PC-3 (cell line): ENCODE measurements around the gene TTC12.

ENCODE experiments used
- EZH2phosphoT487 ChIP-seq: fragments of 300-600 bp; sonication (generic); IDR thresholded peaks from 2 replicates; pipeline ENCODE4 v1.6.1; 2018; ENCODE audit warnings: mild to moderate bottlenecking, antibody characterized with exemption, low read length, borderline replicate concordance
- TF ChIP-seq, protein P1 (sequence below): fragments of 300-600 bp; sonication (generic); conservative IDR thresholded peaks from 2 replicates; pipeline ENCODE4 v1.5.1; 2017; ENCODE audit warnings: antibody characterized with exemption, low read depth, mild to moderate bottlenecking, low read length

DNA sequence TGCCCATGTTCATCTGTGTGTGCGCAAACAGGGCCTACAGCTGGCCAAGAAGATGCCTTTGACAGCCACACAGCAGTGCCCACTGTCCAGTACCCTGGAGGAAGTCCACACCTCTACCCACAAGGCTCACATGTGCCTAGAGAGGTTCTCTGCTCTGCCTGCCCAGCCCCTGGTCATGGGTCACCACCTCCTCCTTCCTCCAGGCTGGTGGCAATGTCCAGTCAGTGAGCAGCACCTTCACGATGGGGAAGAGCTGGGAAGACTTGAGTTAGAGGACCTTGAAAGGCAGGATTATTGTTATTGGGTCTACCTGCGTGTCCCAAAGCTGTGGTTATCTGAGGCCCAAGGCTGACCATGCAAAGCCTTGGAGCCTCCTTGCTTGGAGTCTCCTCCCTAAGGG lies 28.4 kb upstream of the TTC12 start:
- TF ChIP-seq, protein P1, sequence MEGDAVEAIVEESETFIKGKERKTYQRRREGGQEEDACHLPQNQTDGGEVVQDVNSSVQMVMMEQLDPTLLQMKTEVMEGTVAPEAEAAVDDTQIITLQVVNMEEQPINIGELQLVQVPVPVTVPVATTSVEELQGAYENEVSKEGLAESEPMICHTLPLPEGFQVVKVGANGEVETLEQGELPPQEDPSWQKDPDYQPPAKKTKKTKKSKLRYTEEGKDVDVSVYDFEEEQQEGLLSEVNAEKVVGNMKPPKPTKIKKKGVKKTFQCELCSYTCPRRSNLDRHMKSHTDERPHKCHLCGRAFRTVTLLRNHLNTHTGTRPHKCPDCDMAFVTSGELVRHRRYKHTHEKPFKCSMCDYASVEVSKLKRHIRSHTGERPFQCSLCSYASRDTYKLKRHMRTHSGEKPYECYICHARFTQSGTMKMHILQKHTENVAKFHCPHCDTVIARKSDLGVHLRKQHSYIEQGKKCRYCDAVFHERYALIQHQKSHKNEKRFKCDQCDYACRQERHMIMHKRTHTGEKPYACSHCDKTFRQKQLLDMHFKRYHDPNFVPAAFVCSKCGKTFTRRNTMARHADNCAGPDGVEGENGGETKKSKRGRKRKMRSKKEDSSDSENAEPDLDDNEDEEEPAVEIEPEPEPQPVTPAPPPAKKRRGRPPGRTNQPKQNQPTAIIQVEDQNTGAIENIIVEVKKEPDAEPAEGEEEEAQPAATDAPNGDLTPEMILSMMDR: no peak
- TF ChIP-seq EZH2phosphoT487: no peak
